ENCODE measurements around the gene CENPVL2.
"Not testable (repeated sequence)": the region's sequence is repeated elsewhere in the genome, so short reads cannot be mapped to it uniquely, and the experiment has no call there.

The CENPVL2 gene

GRCh38 chrX:51682720-51683062 lies at the start of gene CENPVL2:
Gene CENPVL2 (minus strand): TSS chrX:51682831. CDS start chrX:51682831, 0 bp downstream.
- DNase-seq, result not testable (repeated sequence)

DNA sequence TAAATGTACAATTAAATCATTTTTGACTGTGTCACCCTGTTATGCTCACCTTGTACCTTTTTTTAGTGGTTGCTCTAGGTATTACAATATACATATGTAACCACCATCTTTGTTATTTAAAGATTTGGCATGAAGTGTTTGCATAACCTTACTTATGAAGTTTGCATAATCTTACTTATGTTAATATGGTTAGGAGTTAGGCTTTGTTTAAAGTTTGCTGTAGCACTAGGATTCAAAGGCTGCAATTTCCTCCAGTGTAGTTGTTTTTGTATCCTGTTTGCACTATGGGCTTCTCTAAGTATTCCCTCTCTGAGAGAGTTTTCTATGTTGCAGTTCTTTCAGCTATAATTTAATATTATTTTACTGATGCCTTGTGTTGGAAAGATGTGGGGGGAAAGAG lies 45.6 kb upstream of the CENPVL2 start:
- no peak for DNase-seq

GRCh38 chrX:51712943-51713647 lies 30.5 kb upstream of the CENPVL2 start:
- DNase-seq, result not testable (repeated sequence)

DNA sequence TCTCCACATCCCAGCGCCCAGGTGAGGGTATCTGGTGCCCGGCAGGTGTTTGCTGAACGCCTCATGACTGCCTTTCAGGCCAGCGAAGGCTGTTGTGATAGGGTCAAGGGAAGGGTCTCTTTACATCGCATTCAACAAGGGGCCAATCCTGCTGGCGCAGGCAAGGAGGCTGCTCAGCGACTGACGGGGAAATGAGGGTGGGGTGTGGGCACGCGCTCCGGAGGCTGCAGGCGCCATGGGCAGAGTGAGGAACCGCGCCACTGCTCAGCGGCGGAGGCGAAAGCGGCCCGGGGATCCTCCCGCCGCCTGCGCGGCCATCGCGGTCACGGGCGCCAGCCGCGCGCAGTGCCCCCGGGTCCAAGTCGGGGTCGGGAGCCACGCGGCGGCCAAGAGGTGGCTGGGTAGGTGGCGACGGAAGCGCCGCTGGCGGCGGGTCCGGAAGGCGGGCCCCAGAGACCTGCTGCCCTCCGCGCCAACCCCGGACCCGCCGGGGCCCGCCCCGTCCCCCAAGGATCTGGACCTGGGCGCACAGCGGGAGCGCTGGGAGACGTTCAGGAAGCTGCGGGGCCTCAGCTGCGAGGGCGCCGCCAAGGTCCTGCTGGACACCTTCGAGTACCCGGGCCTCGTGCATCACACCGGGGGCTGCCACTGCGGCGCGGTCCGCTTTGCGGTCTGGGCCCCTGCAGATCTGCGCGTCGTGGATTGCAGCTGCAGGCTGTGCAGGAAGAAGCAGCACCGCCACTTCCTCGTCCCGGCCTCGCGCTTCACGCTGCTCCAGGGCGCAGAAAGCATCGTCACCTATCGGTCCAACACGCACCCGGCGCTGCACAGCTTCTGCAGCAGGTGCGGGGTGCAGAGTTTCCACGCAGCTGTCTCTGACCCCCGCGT lies 27.9 kb upstream of the CENPVL2 start, which contains the start of gene CENPVL1:
TSS of gene CENPVL1 (plus strand) at position 236 of the 888 bp plus-strand sequence. CDS start at position 236, 0 bp downstream.
- DNase-seq, result not testable (repeated sequence)

DNA sequence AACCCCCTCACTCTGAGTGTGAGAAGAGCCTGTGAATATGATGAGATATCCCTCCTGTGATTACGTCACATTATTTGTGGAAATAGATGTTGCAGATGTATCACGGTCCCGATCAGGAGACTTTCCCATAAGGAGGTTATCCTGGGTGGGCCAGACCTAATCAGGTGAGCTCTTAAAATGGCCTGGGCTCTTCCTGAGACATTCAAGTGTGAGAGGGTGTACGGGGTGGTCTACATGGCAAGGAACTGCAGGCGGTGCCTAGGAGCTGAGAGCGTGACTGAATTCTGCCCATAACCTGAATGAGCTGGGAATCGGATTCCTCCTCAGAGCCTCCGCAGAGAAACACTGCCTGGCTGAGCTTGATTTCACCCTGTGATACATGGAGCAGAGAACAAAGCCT lies 14.8 kb upstream of the CENPVL2 start:
- DNase-seq, result no peak

- DNase-seq, result no peak
These were observed 11.6 kb upstream of the CENPVL2 start for GRCh38 chrX:51694254-51694653.

DNA sequence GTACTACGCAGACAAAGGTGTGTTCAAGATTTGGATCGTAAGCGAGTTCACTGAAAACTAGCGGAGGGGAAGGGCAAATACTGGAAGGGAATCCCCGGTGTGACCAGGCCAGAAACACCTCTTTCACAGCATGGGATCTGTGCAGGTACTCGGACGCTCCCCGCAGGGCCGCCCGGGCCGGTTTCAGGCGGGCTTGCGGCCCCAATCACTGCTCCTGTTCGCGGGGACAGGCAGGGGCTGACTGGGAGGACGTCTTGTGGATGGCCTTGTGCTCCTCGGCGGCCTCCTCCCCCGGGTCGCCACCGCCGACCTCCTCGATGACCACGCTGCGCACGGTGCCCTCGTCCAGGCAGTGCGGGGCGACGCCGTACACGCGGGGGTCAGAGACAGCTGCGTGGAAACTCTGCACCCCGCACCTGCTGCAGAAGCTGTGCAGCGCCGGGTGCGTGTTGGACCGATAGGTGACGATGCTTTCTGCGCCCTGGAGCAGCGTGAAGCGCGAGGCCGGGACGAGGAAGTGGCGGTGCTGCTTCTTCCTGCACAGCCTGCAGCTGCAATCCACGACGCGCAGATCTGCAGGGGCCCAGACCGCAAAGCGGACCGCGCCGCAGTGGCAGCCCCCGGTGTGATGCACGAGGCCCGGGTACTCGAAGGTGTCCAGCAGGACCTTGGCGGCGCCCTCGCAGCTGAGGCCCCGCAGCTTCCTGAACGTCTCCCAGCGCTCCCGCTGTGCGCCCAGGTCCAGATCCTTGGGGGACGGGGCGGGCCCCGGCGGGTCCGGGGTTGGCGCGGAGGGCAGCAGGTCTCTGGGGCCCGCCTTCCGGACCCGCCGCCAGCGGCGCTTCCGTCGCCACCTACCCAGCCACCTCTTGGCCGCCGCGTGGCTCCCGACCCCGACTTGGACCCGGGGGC lies 567 bp downstream of the CENPVL2 start:
- not testable (repeated sequence) for DNase-seq

DNA sequence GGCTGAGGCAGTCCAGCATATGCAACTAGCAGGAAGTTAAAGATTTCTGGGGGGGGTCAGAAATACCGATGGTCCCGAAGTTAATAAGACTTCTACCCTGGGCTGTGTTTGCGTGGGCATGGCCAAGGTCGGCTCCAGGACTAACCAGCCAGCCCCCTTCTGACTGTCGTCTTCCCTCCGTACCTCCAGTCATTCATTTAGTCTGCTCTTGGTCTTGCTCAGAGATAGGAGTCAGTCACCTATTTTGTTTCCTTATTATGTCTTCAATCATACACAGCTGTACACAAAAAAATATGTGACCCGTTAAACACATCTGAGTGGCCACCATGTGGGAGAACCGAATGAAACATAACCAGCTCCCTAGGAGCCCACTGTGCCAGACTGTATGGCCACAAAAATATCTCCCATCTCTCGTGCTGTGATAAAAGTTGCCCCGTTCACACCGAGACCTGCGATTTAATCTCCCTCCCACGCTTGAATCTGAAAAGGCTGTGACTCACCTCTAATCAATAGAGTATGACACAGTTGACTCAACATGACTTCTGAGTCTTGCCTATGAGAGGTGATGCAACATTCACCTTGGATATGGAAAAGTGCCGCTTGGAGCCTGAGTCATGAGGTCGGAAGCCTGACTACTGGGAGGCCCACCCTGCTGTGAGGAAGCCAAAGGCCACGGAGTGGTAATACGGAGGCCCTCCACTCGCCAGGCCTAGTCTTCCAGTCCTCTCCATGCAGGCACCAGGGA lies 2.8 kb downstream of the CENPVL2 start:
- not testable (repeated sequence) for DNase-seq

- no peak for DNase-seq
These were observed 16.6 kb downstream of the CENPVL2 start for GRCh38 chrX:51665981-51666380.

DNA sequence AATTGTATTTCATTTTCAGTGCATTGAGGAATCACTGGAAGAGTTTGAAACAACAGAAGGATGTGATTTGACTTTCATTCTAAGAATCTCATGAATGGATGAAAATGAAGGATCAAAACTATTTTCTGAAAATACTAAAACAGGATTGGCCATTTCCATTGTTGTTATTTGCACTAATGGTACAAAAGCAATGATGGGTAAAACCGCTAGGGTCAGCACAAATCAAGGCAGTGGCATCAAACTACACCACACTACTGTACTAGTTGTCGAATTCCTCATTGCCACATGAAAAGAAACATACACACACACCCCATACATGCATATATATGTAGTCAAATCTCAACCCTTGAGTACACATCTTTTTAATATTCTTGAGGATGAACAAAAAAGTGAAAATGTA lies 39.3 kb downstream of the CENPVL2 start:
- no peak for DNase-seq

- DNase-seq, result peak; percentile 31
These were observed 41.1 kb downstream of the CENPVL2 start for GRCh38 chrX:51641421-51642021.

DNA sequence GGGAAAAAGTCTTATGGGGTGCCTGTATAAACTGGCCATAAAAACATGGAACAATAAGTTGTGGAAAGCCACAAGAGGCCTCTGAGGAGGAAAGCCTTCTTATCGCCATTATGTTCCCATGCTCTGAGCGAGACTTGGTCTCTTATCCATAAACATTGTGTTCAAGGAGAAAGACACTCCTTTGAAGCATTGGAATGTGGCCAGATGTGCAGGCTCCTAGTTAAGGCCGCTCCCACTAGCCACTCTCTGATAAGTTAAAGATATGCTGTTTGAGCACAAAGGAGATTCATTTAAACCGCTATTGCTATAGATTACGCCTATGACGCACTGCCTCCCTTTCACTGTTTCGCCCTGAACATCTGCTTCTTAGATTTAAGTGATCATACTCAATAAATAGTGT lies 46.1 kb downstream of the CENPVL2 start:
- DNase-seq, result not testable (repeated sequence)
